Hematopoietic multipotent progenitor cell treated with erythropoietin and hydrocortisone succinate and interleukin-3 and kit ligand, for 6 days (in vitro differentiated cells): ENCODE data around the gene NDUFA1.
"Not testable (repeated sequence)": the region's sequence is repeated elsewhere in the genome, so short reads cannot be mapped to it uniquely, and the experiment has no call there.

Experiments
- DNase-seq: peaks from one replicate; pipeline ENCODE4 v3.0.0-alpha.2; 2015

NDUFA1 gene

DNA sequence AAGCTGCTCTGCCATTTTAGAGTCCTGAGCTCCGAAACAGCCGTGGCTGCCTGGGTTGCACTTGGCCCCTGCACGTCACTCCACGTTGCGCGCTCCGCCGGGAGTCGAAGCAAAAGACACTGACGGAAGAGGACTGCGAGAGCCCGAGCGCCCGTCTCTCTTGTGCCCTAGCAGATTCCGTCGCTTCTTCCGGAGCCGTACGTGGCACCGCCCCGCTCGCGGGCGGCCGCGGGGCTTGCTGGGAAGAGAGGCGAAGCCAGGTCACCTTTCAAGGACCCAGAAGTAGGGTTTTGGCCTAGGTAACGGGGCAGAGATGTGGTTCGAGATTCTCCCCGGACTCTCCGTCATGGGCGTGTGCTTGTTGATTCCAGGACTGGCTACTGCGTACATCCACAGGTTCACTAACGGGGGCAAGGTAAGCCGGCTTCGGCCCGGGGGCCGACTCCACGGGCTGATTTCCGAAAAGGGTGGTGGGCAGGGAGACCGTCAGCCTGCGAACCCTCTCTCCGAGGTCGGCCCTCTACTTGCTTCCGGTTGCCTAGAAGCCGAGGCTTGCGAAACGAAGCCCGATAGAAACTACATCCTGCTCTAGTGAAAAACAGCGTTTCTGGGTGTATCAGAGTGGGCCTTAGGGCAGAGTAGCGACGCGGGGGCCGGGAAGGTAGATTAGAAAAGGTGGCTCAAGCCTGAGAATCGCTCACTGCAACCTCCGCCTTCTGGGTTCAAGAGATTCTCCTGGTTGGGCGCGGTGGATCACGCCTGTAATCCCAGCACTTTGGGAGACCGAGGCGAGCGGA, at the start of gene NDUFA1, which contains the start of gene RNF113A:
Gene NDUFA1, plus strand, starts transcription at position 234 of the 797 bp plus-strand sequence. Its CDS starts 80 bp downstream, at position 314.
Gene RNF113A, minus strand, starts transcription at position 135 of the 797 bp plus-strand sequence. Its CDS starts 120 bp downstream, at position 15.
- peak; percentile 91 for DNase-seq

- DNase-seq, result not testable (repeated sequence)
Observed at GRCh38 chrX:119824221-119824620, 47.4 kb upstream of the NDUFA1 start.

GRCh38 chrX:119826399-119826959, 45.2 kb upstream of the NDUFA1 start:
- DNase-seq, result no peak

DNA sequence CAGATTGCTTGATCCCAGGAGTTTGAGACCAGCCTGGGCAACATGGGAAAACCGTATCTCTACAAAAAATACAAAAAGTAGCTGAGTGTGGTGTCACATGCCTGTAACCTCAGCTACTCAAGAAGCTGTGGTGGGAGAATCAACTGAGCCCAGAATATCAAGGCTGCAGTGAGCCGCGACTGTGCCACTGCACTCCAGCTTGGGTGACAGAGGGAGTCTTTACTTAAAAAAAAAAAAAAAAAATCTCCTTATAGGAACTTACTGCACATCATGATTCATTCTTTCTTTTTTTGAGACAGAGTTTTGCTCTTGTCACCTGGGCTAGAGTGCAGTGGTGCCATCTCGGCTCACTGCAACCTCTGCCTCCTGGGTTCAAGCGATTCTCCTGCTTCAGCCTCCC, 43.2 kb upstream of the NDUFA1 start:
- no peak for DNase-seq

GRCh38 chrX:119833905-119834304, 37.7 kb upstream of the NDUFA1 start:
- DNase-seq, result no peak

DNA sequence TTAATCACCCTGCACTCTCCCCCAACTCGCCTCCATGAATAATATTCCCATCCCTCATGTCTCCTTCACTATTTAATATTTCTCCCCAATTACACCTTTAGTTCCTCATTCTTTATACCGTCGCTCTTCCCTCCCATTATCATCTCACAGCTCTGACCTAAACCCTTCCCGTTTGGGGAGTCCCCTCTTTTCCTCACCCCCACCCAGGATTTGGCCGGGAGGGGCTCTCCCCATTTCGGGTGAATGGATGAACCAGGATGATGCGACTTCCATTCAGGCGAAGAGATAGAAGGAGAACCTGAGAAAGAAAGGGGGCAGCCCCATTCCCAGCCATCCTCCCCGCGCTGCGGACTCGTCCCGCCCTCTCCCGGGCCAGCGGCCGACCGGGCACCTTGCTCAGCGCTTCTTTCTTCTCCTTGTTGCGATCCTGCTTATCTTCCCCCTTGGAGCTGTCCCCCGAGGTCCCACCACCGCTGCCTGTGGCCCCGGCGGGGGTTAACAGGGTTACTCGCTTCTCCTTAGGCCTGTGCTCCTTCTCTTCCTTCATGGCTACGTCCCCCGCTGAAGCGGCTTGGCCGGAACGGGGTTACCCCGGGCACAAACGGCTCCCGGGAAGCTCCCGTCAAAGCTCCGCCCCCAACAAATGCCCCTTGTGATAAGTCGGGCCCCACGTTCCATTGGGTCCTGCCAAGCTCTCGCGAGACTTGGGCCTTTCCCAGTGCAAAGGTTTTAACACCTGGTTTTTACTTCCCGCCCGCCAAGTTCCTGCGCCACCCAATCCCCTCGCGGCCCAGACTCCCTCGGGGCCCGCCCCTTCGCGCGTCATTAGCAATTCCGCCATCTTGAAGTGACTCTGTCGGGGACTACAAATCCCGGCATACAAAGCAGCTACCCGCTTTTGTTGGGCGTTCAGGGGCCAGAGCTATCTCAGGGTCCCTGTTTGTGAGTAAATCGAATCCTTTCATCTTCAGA, 19.0 kb upstream of the NDUFA1 start, which contains the start of gene UPF3B:
Gene UPF3B, minus strand, starts transcription at position 582 of the 972 bp plus-strand sequence. Its CDS starts 35 bp downstream, at position 547.
- DNase-seq, result peak; percentile 98

DNA sequence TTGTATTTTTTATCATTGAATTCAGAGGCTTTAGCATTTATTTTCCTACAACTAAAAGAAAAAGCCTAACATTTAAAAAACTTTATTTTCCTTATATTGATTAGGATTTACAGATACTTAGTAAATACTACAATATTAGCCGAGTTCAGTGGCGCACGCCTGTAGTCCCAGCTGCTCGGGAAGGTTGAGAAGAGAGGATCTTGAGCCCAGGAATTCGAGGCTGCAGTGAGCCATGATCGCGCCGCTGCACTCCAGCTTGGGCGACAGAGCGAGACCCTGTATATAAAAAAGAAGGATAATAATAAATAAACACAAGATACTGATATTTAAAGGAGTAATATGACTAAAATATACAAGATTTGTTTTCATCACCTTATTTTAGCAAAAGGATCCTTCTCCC, 18.2 kb upstream of the NDUFA1 start:
- no peak for DNase-seq

DNA sequence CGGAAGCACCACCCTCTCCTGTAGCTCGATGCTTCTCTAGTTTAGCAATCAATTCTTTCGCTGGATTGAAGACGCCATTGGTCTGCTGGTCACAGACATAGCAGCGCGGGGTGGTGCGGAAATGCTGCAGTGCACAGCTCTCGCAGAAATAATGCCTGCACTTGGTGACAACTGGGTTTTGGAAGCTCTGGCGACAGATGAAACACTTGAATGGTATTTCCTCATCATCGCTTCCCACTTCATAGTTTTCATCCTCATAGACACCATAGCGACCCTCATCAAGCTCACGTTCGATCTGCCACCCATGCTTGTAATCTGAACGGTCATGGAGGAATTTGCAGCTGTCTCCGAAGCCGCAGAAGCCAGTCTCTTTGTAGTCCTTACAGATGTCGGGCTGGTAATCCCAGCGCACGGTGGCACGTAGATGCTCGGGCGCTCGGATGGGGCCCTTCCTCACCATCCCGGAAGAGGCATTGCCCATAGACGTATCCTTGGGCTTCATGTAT, 953 bp upstream of the NDUFA1 start:
- DNase-seq, result peak; percentile 50

- no peak for DNase-seq
Observed at GRCh38 chrX:119871245-119871598, 410 bp upstream of the NDUFA1 start.

- DNase-seq, result no peak
Observed at GRCh38 chrX:119878740-119879139, 7.1 kb downstream of the NDUFA1 start.

GRCh38 chrX:119880076-119880475, 8.4 kb downstream of the NDUFA1 start:
- no peak for DNase-seq

DNA sequence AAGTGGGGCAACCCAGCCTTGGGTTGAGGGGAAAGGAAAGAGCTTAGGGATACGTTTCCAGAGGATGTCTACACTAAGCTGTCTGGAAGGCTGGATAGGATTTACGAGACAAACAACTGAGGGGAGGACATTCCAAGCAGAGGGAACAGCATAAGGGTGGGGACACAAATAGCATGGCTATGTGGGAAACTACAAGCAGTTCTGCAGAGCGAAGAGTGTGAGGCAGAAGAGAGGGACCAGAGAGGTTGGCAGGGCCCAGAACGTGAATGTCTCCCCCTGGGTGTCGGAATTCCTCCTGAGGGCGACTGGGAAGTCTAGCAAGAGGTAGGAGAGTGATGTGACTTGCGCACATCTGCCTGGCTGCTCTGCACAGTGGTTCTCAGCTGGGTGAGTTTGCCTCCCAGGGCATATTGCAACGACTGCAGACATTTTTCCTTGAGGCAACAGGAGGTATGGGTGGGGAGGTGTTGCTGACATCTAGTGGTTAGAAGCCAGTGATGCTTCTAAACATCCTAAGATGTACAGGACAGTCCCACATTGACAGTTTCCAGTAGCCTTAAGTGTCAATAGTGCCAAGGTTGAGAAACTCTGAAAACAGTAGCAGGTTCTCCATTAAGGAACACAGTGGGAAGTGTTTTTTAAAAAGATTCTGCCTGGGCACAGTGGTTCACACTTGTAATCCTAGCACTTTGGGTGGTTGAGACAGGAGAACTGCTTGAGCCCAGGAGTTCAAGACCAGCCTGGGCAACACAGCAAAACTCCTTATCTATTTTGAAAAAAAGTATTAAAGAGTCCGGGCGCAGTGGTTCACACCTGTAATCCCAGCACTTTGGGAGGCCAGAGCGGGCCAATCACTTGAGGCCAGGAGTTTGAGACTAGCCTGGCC, 9.2 kb downstream of the NDUFA1 start:
- peak; percentile 78 for DNase-seq

GRCh38 chrX:119885554-119886428, 14.2 kb downstream of the NDUFA1 start:
- peak; percentile 15 for DNase-seq

- peak; percentile 73 for DNase-seq
Observed at GRCh38 chrX:119887721-119888425, 16.2 kb downstream of the NDUFA1 start.

DNA sequence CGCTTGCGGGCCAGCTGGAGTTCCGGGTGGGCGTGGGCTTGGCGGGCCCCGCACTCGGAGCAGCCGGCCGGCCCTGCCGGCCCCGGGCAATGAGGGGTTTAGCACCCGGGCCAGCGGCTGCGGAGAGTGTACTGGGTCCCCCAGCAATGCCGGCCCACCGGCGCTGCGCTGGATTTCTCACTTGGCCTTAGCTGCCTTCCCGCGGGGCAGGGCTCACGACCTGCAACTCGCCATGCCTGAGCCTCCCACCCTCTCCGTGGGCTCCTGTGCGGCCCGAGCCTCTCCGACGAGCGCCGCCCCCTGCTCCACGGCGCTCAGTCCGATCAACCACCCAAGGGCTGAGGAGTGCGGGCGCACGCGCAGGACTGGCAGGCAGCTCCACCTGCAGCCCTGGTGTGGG, 19.0 kb downstream of the NDUFA1 start:
- not testable (repeated sequence) for DNase-seq

DNA sequence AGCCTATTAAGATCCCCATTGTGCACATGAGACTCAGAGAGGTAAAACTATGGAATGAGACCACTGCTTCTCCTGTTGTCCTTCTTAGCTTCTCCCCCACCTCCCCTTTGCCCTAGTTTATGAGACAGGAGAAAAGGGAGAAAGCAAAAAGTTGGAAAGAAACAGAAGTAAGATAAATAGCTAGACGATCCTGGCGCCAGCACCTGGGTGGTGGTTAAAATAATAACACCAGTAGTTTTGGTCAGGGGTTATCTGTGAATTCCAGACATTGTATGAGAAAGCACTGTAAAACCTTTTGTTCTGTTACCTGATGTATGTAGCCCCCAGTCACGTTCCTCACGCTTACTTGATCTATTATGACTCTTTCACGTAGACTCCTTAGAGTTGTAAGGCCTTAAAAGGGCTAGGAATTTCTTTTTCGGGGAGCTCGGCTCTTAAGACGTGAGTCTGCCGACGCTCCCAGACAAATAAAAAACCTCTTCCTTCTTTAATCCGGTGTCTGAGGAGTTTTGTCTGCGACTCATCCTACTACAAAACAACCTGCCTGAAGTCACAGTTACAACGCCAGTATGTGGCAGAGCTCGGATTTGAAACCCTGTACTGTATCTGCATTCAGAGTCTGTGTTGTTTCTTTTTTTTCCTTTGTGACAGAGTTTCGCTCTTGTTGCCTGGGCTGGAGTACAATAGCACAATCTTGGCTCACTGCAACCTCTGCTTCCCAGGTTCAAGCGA, 20.5 kb downstream of the NDUFA1 start:
- DNase-seq, result not testable (repeated sequence)

DNA sequence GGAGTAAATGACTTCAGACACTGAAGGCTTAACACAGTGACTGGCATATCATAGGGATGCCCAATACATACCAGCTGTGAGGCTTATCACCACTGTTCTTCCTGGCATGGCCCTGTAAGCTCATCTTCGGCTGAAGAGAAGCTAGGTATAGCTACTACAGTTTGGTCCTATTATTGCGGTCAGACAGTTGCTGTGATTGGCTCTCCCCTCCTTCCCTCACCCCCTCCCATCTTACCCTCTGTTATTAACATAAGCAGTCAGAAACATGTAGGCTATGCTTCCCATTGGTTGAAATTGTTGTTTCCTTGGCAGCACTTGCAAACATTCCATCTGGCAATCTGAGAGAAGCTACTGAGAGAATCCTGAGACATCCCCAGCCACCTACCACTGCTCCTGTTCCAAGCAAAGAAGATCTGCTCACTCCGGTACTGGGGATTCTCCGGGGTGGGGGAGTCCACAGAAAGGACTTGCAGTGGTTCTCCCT, 24.3 kb downstream of the NDUFA1 start, which contains the start of gene AKAP14:
Gene AKAP14, plus strand, starts transcription at position 51 of the 484 bp plus-strand sequence. CDS start 7,331 bp downstream, outside the sequence.
- no peak for DNase-seq

DNA sequence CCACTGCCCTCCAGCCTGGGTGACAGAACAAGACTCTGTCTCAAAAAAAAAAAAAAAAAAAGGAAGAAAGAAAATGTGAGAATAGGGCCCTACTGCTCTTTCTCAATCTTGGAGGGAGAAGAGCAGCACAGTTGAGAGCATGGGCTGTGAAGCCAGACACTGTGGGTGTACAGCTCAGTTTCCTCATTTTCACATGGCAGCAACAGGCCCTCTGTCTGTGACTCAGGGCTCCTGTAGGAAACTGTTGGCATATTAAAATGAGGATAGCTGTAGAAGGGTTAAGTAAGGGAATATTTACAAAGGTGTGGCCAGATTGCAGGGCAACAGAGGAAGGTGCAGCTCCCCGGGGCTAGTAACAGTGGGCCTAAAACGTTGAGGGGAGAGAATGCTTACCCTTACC, 27.5 kb downstream of the NDUFA1 start:
- no peak for DNase-seq

DNA sequence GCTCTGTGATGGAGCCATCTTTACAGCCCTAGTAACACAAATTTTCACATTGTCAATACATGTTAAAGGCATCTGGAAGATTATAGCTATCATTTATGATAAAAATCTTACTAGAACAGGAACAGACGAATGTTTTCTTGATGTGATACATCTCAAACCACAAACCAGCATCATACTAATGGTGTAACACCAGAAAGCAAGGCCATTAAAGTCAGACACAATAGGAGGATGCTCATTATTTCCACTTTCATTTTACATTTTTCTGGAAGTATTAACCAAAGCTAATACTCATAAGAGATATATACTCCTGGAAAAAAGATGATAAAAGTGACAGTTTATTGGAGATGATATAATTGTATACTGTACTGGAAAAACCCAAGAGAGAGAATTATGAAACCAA, 29.3 kb downstream of the NDUFA1 start:
- no peak for DNase-seq
